GM12878 (cell line): ENCODE results near the gene LIN7C. TPM values are rescaled to one million over a fixed set of nuclear protein-coding genes. Genes with fewer than 3 reads are reported as not detected.

ENCODE experiments used
- ATAC-seq: fragments of 200-7000 bp; cut with Tn5 transposase; 3 replicates; pipeline ENCODE4 v1.9.1; 2020; ENCODE audit warnings: mild to moderate bottlenecking, moderate library complexity
- BruUV-seq: library from RNA; stranded (reverse); fragments of 400-500 nt; replicated peaks from 2 replicates; lab custom pipeline; 2021; lab: Mats Ljungman, UMichigan
- CTCF ChIA-PET: fragments of 300-600 bp; sonication (Branson Sonifier 250); formaldehyde crosslinking; extraction: SDS; loops from one replicate; lab custom pipeline; 2021; ENCODE audit warnings: inconsistent platforms; lab: Yijun Ruan, JAX
- POLR2A ChIA-PET: fragments of 350-600 bp; formaldehyde crosslinking; extraction: SDS; loops from one replicate; lab custom pipeline; 2021; ENCODE audit warnings: inconsistent platforms; lab: Charles Lee
- RAD21 ChIA-PET: fragments of 300-600 bp; sonication (Branson Sonifier 250); formaldehyde crosslinking; loops from one replicate; lab custom pipeline; 2023; ENCODE audit warnings: antibody characterized with exemption; ENCODE audit not compliant: unreplicated experiment; lab: Charles Lee
- SMC1A ChIA-PET: fragments of 300-600 bp; sonication (Branson Sonifier 250); formaldehyde crosslinking; loops from one replicate; lab custom pipeline; 2023; ENCODE audit not compliant: unreplicated experiment, uncharacterized antibody; lab: Charles Lee
- DNase-seq: peaks from one replicate; pipeline ENCODE4 v3.0.0-alpha.2; 2011; ENCODE audit warnings: low read depth, low spot score
- FAIRE-seq: peaks from 3 replicates; lab custom pipeline; 2011; peaks lifted over from hg19 to GRCh38; lab: Jason Lieb, UNC
- H2AFZ ChIP-seq: 2 replicates; pipeline ENCODE4 v1.6.0; 2011; ENCODE audit warnings: low read depth, low read length, control low read depth; ENCODE audit not compliant: control insufficient read depth
- H3K27ac ChIP-seq: 2 replicates; pipeline ENCODE4 v1.5.1; 2011; ENCODE audit warnings: control low read depth; ENCODE audit not compliant: control insufficient read depth, insufficient read depth
- H3K27me3 ChIP-seq, 2 experiments: replicated peaks in 1 of 2; 2 replicates each; pipeline versions ENCODE4 v1.6.0 to v1.6.1; 2011; ENCODE audit warnings: low read length in 1 of 2; ENCODE audit not compliant: control insufficient read depth in 2 of 2, insufficient read depth in 2 of 2
- H3K36me3 ChIP-seq, 2 experiments: 2 replicates each; pipeline ENCODE4 v1.5.1; 2011; ENCODE audit warnings: low read length in 1 of 2; ENCODE audit not compliant: control insufficient read depth in 2 of 2, insufficient read depth in 2 of 2
- H3K4me1 ChIP-seq: 2 replicates; pipeline ENCODE4 v1.6.1; 2011; ENCODE audit warnings: mild to moderate bottlenecking, low read length, moderate library complexity, mixed read lengths; ENCODE audit not compliant: control insufficient read depth, insufficient read depth
- H3K4me2 ChIP-seq: 2 replicates; pipeline ENCODE4 v1.6.0; 2011; ENCODE audit warnings: control low read depth; ENCODE audit not compliant: control insufficient read depth, insufficient read depth
- H3K4me3 ChIP-seq: fragments of 200-600 bp; sonication (generic); 2 replicates; pipeline ENCODE4 v1.5.1; 2016
- H3K79me2 ChIP-seq: 2 replicates; pipeline ENCODE4 v1.6.0; 2011; ENCODE audit warnings: low read length; ENCODE audit not compliant: control insufficient read depth, insufficient read depth
- H3K9ac ChIP-seq: 2 replicates; pipeline ENCODE4 v1.8.0; 2011; ENCODE audit warnings: low read length, control low read depth, mixed read lengths; ENCODE audit not compliant: control insufficient read depth, insufficient read depth
- H3K9me3 ChIP-seq: replicated peaks from 3 replicates; pipeline ENCODE4 v1.5.1; 2011; ENCODE audit warnings: mild to moderate bottlenecking, low read length; ENCODE audit not compliant: control insufficient read depth, insufficient read depth
- H4K20me1 ChIP-seq: 2 replicates; pipeline ENCODE4 v1.6.0; 2011; ENCODE audit not compliant: control insufficient read depth, insufficient read depth
- BACH1 ChIP-seq: fragments of 450-650 bp; IDR thresholded peaks from 2 replicates; pipeline ENCODE4 v1.6.1; 2017; ENCODE audit warnings: mild to moderate bottlenecking, borderline replicate concordance
- EGR1 ChIP-seq, 2 experiments: IDR thresholded peaks; 1 replicate in 1 of 2; 2 replicates in 1 of 2; pipeline ENCODE4 v1.6.1; 2011 to 2012; ENCODE audit warnings: low read depth in 2 of 2, low read length in 2 of 2, borderline replicate concordance in 1 of 2, mild to moderate bottlenecking in 1 of 2, moderate library complexity in 1 of 2
- LARP7 ChIP-seq: fragments of 450-650 bp; IDR thresholded peaks from 2 replicates; pipeline ENCODE4 v1.6.1; 2017; ENCODE audit warnings: mild to moderate bottlenecking
- NKRF ChIP-seq: fragments of 450-650 bp; conservative IDR thresholded peaks from 2 replicates; pipeline ENCODE4 v1.6.1; 2017; ENCODE audit warnings: mild to moderate bottlenecking, moderate library complexity
- RFX5 ChIP-seq: IDR thresholded peaks from 2 replicates; pipeline ENCODE4 v1.6.1; 2011; ENCODE audit warnings: low read depth, low read length, improper control_type of control experiment
- SIX5 ChIP-seq: IDR thresholded peaks from 2 replicates; pipeline ENCODE4 v1.6.1; 2011; ENCODE audit warnings: mild to moderate bottlenecking, low read depth, low read length, moderate library complexity; ENCODE audit not compliant: severe bottlenecking
- ZNF592 ChIP-seq: fragments of 450-650 bp; IDR thresholded peaks from 2 replicates; pipeline ENCODE4 v1.6.1; 2017; ENCODE audit warnings: mild to moderate bottlenecking, moderate library complexity
- whole genome bisulfite sequencing: methylation state at CpG from one replicate; pipeline ENCODE4 v1.1.6; 2016; ENCODE audit warnings: low lambda C conversion rate; ENCODE audit not compliant: insufficient replicate concordance, insufficient coverage; ENCODE audit errors: missing lambda C conversion rate; 5-methylcytosine and 5-hydroxymethylcytosine counted together
- in situ Hi-C: fragments of 300-500 bp; cut with MboI; formaldehyde crosslinking; loops from 9 replicates; pipeline ENCODE4 v1.14.3; 2018; ENCODE audit warnings: mixed read lengths
- intact Hi-C: fragments of 100-400 bp; cut with micrococcal nuclease; formaldehyde crosslinking; loops from one replicate; pipeline ENCODE4 v1.14.2; 2022; ENCODE audit not compliant: unreplicated experiment
- polyA plus RNA-seq, 11 experiments: library from polyadenylated mRNA; depleted of rRNA in 4 of 11; unstranded in 6 of 11; stranded (reverse) in 5 of 11; fragments of >200 nt; fragmentation: Nextera tagmentation in 4 of 11; fragmentation: Illumina TruSeq in 1 of 11; extraction: Ambion mirVana in 4 of 11; extraction: Trizol in 1 of 11; gene quantifications; 1 replicate in 1 of 11; 2 replicates in 10 of 11; pipeline versions ENCODE4 v1.2.1 to v1.2.3, GENCODE V29; 2011 to 2016; ENCODE audit warnings: inconsistent platforms in 2 of 11, missing spikeins in 2 of 11, low read depth in 1 of 11
- total RNA-seq, 4 experiments: library from RNA; depleted of rRNA in 3 of 4; stranded (reverse); fragments of >200 nt in 3 of 4; fragmentation: Illumina TruSeq in 1 of 4; extraction: Trizol in 1 of 4; gene quantifications; 2 replicates each; pipeline versions ENCODE4 v1.2.1 to v1.2.3, GENCODE V29; 2013 to 2021

LIN7C gene
- total and polyA plus RNA-seq, 10 of the 15 experiments (the other 5 are each of a cell fraction or from before 2014, with no cell fraction given): 6.0 to 23.7 (median 15.1) TPM

- Histone ChIP-seq H3K4me3 (no peak overlapping the region), H3K27me3 (no peaks in the 10 kb centered on the region; a peak in 1 of 4 replicates), H3K9ac (no peak overlapping the region), H3K4me2 (no peak overlapping the region), H4K20me1 (no peaks in the 10 kb centered on the region), H3K79me2 (no peaks in the 10 kb centered on the region), H3K36me3 (no peaks in the 10 kb centered on the region), H2AFZ (no peak overlapping the region), H3K9me3 (no peaks in the 10 kb centered on the region), H3K4me1 (no peaks in the 10 kb centered on the region), H3K27ac (no peak overlapping the region)
- ATAC-seq (no peak), DNase-seq (no peak), FAIRE-seq (no peak)
- no TSS peak for BruUV-seq
- ChIA-PET POLR2A (no interaction called here), RAD21 (no interaction called here), SMC1A (interaction anchor here (0.9 to 1.7 kb wide), 2 partner anchors 18 to 28 kb away, joined by 3 to 7 read pairs; no protein-coding TSS in a partner anchor), CTCF (interaction anchor here (0.6 to 1.3 kb wide), 2 partner anchors 14 to 330 kb away, joined by 3 read pairs; no protein-coding TSS in a partner anchor)
- TF ChIP-seq RFX5: no peak
- no peak for TF ChIP-seq LARP7
- TF ChIP-seq SIX5: no peak
- TF ChIP-seq EGR1 (IDR thresholded peaks at IDR 0.05; ENCODE audit: borderline replicate concordance in 1 of 2, low read depth in 2 of 2, low read length in 2 of 2): no peak
- TF ChIP-seq BACH1: no peak
- TF ChIP-seq ZNF592: no peak
- TF ChIP-seq NKRF: no peak
- intact Hi-C loops (no loop called here), in situ Hi-C loops (no loop called here)
- WGBS: 83% methylated on average over 2 of the region's 2 CpGs
Observed at GRCh38 chr11:27513389-27513788, 6.8 kb upstream of the LIN7C start.
